MM.1S (cell line): Measurements from ENCODE around the gene SLC28A1.

ENCODE experiments used
- EZH2 ChIP-seq: fragments of 300-600 bp; sonication (generic); optimal IDR thresholded peaks from 2 replicates; pipeline ENCODE3; 2017; ENCODE audit warnings: low read depth, mild to moderate bottlenecking, antibody characterized with exemption, low read length, mixed read lengths
- TF ChIP-seq, protein P1 (sequence below): fragments of 300-600 bp; sonication (generic); IDR thresholded peaks from 2 replicates; pipeline ENCODE4 v1.5.1; 2016; ENCODE audit warnings: antibody characterized with exemption, low read length, mixed read lengths

DNA sequence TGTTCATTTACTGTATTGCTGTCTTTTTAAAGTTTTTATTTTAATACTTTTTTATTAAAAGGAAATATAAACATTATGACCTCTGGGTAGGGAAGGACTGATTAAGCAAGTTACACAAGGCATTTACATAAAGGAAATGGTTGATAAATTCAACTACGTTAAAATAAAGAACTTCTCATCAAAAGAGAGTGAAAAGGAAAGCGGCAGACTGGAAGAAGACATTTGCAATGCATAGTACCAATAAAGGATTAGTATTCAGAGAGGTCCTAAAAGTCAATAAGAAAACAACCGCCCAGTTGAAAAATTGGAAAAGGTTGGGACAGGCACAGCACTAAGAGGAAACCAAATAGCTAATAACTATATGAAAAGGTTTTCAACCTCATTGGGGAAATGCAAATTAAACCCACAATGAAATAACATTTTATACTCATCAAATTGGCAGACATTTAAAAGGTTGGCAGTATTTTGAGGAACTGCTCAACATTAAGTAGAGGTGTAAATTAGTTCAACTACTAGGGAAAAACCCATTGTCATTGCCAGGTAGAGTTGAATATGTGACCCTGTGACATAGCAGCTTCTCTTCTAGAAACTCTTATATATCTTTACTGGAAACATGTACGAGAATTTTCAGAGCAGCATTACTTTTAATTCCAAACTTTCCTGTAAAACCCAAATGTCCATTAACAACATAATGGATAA is 106.7 kb downstream of the SLC28A1 start:
- TF ChIP-seq, protein P1, sequence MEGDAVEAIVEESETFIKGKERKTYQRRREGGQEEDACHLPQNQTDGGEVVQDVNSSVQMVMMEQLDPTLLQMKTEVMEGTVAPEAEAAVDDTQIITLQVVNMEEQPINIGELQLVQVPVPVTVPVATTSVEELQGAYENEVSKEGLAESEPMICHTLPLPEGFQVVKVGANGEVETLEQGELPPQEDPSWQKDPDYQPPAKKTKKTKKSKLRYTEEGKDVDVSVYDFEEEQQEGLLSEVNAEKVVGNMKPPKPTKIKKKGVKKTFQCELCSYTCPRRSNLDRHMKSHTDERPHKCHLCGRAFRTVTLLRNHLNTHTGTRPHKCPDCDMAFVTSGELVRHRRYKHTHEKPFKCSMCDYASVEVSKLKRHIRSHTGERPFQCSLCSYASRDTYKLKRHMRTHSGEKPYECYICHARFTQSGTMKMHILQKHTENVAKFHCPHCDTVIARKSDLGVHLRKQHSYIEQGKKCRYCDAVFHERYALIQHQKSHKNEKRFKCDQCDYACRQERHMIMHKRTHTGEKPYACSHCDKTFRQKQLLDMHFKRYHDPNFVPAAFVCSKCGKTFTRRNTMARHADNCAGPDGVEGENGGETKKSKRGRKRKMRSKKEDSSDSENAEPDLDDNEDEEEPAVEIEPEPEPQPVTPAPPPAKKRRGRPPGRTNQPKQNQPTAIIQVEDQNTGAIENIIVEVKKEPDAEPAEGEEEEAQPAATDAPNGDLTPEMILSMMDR = no peak
- TF ChIP-seq EZH2 = no peak
